GM12892 (cell line): Measurements from ENCODE around the gene NID1.

ENCODE experiments used
- POLR2A ChIP-seq: IDR thresholded peaks from 2 replicates; pipeline ENCODE4 v1.6.1; 2011; ENCODE audit warnings: low read depth, low read length, control low read depth
- POLR2AphosphoS5 ChIP-seq: IDR thresholded peaks from 2 replicates; pipeline ENCODE4 v1.6.1; 2011; ENCODE audit warnings: low read depth, low read length, control low read depth
- TAF1 ChIP-seq: IDR thresholded peaks from 2 replicates; pipeline ENCODE4 v1.6.1; 2011; ENCODE audit warnings: low read depth, mild to moderate bottlenecking, control low read depth, low read length, borderline replicate concordance

DNA sequence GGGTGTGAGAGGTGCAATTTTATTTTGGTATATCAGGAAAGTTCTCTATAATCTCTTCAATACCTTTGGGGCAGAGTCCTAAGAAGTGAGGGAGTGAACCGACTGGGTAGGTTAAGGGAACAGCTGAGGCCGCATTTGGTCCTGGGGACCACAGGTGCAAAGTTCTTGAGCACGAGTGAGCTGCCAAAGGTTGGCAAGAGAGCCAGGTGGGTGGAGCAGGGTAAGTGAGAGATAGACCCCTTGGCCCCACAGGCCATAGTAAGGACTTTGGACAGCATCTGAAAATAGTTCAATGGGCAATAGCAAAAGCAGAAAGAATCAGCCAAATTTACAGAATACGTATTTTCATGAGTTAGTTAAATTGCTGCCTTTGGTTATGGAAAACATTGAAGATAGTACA, 11.0 kb upstream of the NID1 start:
- TF ChIP-seq POLR2A = no peak
- no peak for TF ChIP-seq POLR2AphosphoS5
- TF ChIP-seq TAF1 = no peak
